ENCODE results near the gene CRADD.
"Not testable (repeated sequence)": the region's sequence is repeated elsewhere in the genome, so short reads cannot be mapped to it uniquely, and the experiment has no call there.

The CRADD gene

GRCh38 chr12:93708952-93709351, 31.8 kb downstream of the CRADD start:
- no peak for DNase-seq

- DNase-seq: no peak
Measured at GRCh38 chr12:93709386-93709785, 32.2 kb downstream of the CRADD start.

- DNase-seq: no peak
Measured at GRCh38 chr12:93710574-93710926, 33.4 kb downstream of the CRADD start.

- DNase-seq: not testable (repeated sequence)
Measured at GRCh38 chr12:93711502-93711901, 34.3 kb downstream of the CRADD start.

- DNase-seq: no peak
Measured at GRCh38 chr12:93712200-93712599, 35.0 kb downstream of the CRADD start.

GRCh38 chr12:93713060-93713459, 35.9 kb downstream of the CRADD start:
- peak; percentile 74 for DNase-seq

GRCh38 chr12:93713800-93714199, 36.6 kb downstream of the CRADD start:
- no peak for DNase-seq

- DNase-seq: no peak
Measured at GRCh38 chr12:93714382-93714781, 37.2 kb downstream of the CRADD start.

- DNase-seq: no peak
Measured at GRCh38 chr12:93719710-93720109, 42.5 kb downstream of the CRADD start.

- no peak for DNase-seq
Measured at GRCh38 chr12:93720559-93720958, 43.4 kb downstream of the CRADD start.

- no peak for DNase-seq
Measured at GRCh38 chr12:93722179-93722578, 45.0 kb downstream of the CRADD start.

GRCh38 chr12:93722835-93723567, 45.8 kb downstream of the CRADD start:
- DNase-seq: no peak

- no peak for DNase-seq
Measured at GRCh38 chr12:93723568-93723930, 46.4 kb downstream of the CRADD start.

GRCh38 chr12:93725531-93725930, 48.4 kb downstream of the CRADD start:
- DNase-seq: no peak

- DNase-seq: no peak
Measured at GRCh38 chr12:93727195-93727811, 50.1 kb downstream of the CRADD start.

GRCh38 chr12:93727911-93728310, 50.7 kb downstream of the CRADD start:
- DNase-seq: no peak

- DNase-seq: no peak
Measured at GRCh38 chr12:93729934-93730333, 52.8 kb downstream of the CRADD start.

- DNase-seq: no peak
Measured at GRCh38 chr12:93733358-93733757, 56.2 kb downstream of the CRADD start.

GRCh38 chr12:93733928-93734327, 56.8 kb downstream of the CRADD start:
- DNase-seq: no peak

- DNase-seq: no peak
Measured at GRCh38 chr12:93734784-93735183, 57.6 kb downstream of the CRADD start.

GRCh38 chr12:93736640-93737178, 59.5 kb downstream of the CRADD start:
- no peak for DNase-seq

GRCh38 chr12:93737457-93738198, 60.5 kb downstream of the CRADD start:
- DNase-seq: no peak

GRCh38 chr12:93738199-93739058, 61.3 kb downstream of the CRADD start:
- no peak for DNase-seq
